GM19351 (cell line): ENCODE data around the gene C2orf42.
"Not testable (repeated sequence)": the region's sequence is repeated elsewhere in the genome, so short reads cannot be mapped to it uniquely, and the experiment has no call there.

Source experiments
- ATAC-seq: cut with Tn5 transposase; IDR thresholded peaks from one replicate; pipeline ENCODE4 v1.9.1; 2021; ENCODE audit warnings: mild to moderate bottlenecking, moderate library complexity; ENCODE audit not compliant: unreplicated experiment

C2orf42 gene

DNA sequence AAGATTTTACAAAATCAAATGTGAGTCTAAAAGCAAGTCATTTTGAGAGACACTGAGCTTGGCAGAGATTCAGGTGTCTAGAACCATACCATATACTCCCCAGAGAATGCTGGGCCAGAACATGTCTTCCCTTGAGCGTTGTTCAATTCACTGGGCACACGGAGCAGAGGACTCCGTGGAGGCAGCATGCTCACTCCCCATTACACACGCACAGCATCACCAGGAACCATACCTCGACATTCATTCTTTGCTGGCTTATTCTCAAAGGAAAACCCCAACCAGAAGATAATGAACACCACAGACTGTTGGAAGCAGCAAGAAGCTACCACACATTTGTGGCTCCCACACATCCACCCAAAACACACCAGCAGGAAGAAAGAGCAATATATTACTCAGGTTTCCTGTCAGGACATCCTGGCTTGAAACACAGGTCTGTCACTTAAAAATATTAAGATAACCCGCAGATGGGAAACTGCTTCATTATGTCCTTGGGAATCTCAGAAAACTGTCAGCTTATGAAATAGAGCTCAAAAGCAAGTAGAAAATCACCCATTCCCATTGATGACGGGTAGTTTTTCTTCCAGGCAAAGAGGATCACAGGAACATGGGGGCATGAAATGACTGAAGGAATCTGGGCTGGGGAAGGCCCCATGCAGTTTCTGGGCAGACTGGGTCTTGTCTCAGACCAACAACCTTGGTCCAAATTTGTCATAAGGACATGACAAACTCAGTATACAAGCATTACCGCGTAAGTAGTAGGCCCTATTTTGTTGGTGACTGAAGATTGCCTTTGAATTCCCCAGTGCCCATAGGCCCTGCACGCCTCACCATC is 57.1 kb downstream of the C2orf42 start:
- no peak for ATAC-seq

DNA sequence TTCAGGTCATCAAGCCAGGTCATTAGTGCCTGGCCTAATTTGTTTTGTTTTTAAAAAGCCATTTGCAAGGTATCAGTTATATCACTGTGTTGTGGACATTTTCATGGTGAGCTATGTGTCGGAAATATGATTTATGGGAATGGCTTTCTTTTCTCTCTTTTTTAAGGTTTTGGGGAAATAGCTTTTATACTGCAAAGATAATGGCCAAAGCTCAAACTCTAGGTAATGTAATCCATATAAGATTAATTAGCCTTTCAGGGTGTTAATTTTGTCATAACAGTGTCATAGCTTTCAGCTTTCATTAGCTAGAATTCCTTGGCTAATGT is 57.7 kb downstream of the C2orf42 start:
- no peak for ATAC-seq

DNA sequence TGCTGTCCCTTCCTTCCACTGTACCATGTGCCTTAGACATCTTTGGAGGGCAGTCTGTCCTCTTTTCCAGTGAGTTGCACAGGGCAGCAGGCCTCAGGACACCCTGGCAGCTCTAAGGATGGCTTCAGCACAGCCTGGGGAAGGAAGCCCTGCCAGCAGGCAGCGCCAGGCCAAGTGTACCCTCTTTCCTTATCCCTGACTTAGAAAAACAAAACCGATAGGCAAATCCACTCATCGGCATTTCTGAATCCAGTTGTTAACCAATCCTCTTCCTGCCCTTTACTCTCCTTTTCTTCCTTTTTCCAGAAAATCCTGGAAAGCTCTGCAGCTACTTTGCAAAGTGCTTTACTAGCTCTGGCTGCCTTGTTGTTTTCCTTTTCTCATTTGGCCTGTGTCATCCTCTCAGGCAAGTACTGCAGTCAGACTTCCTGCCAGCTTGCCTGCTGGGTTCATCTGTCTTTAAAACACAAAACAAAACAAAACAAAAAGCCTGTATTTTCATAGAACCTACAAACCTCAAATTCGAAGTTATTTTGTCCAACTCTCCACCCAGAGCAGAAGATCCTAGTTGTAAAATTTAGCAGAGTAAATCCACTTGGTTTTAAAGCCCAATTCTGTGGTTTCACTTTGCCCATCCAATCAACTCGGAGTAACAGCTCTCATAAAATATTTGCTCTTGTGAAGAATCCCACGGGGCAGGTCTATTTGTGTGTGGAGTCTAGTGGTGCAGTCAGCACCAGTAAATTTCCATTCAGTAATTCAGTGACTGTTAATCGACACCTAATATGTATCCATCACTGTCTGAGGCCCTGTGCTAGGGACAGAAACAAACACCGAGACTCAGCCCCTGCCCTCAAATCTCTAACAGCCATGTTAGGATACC is 58.3 kb downstream of the C2orf42 start:
- peak; percentile 46 for ATAC-seq

DNA sequence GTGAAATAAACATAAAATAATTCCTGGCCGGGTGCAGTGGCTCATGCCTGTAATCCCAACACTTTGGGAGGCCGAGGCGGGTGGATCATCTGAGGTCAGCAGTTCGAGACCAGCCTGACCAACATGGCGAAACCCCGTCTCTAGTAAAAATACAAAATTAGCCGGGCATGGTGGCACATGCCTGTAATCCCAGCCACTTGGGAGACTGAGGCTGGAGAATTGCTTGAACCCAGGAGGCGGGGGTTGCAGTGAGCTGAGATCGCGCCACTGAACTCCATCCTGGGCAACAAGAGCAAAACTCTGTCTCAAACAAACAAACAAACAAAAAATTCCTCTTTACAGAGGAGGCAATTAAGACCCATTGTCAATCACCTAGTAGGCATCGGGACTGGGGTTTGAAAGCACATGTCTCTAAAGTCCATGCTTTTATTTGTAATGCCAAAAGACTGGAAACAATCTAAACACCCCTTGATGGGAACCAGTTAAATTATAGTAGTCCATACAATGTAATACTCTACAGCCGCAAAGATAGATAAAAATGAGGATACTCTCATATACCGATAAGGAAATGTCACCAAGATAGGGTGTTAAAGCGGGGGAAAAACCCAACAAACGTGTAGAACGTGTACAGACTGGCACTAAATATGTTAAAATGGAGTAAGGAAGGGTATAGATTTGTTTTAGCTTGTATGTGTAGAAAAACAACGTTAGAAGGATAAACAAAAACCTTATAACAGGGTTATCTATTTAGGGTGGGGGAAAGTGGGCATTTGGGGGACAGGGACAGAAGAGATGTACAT is 59.3 kb downstream of the C2orf42 start:
- ATAC-seq, result not testable (repeated sequence)

DNA sequence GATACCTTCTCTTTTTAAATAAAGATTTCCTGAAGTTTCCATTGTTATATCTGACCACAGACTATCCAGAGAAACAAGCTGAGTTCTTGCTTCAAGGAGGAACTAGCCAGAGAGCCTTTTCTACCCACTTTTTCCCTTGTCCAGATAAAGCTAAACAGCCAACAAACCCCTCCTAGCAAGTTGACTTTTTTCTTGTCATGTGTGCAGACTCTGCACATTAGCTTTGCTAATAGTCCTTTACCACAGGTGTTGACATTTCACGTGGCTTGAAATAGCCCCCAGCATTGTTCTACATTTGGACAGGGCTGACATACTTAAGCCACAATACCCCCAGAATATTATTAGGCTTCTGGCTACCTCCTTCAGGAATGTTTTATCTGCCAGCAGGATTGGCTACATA is 62.8 kb downstream of the C2orf42 start:
- no peak for ATAC-seq

DNA sequence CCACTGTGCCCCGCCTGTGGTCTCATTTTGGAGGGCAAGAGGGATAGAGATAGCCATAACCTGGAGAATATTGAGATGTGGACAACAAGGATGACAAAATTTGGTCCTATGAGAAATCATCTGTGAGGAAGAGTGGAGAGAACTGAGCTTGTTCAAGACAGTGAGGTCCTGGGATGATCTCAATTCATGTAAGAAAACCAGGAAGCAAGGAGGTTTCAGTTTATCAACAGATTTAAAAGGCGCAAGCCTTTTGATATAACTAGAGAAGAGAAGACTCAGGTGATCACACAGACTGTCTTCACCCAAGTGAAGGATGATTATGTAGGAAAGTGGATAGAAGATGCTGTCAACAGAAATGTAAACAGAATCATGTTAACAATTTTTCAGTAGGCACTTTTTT is 64.4 kb downstream of the C2orf42 start:
- no peak for ATAC-seq

DNA sequence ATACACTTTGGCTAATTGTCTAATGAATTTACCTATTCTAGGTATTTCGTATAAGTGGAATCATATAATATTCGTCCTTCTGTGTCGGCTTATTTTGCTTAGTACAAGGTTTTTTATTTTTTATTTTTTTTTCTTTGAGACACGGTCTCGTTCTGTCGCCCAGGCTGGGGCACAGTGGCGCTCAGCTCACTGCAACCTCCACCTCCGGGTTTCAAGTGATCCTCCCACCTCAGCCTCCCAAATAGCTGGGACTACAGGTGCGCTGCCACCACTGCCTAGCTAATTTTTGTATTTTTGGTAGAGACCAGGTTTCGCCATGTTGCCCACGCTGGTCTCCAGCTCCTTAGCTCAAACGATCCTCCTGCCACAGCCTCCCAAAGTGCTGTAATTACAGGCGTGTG is 65.3 kb downstream of the C2orf42 start:
- ATAC-seq, result no peak

DNA sequence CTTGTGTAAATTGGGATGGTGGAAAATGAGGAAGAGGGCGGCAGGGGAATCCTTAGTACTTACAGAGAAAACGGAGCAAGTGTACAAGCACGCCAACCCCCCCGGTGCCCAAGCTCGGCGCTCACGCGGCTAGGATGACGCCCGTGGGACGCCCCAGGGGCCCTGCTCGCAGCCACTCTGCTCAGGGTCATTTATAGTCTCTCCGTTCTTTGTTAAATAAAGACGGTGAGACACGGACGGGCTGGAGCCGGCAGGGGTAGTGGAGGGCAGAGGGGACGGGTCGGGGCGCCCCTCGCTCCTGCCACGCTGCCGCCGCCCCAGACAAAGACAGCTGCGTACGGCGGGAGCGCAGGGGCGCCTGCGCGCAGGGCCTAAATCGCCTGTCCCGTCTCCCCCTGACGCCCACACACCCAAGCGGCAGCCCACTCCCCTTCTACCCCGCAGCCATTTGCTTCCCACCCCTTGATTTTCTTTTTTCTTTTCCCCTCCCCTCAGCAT is 65.8 kb downstream of the C2orf42 start:
- no peak for ATAC-seq

DNA sequence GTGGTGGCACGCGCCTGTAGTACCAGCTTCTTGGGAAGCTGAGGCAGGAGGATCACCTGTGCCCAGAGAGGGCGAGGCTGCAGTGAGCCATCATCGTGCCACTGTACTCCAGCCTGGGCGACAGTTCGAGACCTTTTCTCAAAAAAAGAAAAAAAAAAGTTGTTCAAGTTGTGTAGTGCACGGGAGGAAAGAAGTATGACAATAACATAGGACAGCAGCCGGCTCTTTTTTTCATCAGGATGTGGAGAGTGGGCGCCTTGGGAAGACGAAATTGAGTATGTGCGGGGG is 67.0 kb downstream of the C2orf42 start:
- no peak for ATAC-seq

DNA sequence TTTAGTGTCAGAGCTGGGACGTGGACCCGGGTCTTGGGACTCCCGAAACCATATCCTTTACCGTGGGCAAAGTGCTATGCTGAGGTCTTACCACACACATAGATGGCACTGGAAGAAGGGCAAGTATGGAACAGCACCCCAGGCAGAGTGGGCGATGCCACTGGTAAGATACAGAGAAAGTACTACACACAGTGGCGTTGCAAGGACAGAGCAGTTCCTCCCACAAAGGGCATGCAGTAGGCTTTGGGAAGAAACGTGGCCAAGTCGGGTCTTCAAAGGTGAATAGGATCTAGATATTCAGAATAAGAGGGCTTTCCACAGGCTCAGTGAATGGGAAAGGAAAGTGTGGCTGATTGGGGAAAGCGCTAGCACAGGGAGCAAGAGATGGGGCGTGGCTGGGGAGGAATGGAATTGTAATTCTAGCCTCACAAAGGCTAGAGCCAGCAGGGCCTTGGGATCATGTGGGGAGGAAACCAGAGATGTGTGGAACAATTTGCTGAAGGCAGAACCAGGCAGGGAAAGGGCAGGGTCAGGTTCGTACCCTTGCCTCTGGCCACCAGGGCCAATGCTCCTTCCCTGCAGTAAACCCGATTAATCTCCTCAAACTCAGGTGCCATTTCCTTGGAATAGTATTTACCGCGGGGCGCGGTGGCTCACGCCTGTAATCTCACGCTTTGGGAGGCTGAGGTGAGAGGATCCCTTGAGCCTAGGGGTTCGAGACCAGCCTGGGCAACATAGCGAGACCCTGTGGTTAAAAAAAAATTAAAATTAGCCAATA is 67.6 kb downstream of the C2orf42 start:
- ATAC-seq, result no peak

DNA sequence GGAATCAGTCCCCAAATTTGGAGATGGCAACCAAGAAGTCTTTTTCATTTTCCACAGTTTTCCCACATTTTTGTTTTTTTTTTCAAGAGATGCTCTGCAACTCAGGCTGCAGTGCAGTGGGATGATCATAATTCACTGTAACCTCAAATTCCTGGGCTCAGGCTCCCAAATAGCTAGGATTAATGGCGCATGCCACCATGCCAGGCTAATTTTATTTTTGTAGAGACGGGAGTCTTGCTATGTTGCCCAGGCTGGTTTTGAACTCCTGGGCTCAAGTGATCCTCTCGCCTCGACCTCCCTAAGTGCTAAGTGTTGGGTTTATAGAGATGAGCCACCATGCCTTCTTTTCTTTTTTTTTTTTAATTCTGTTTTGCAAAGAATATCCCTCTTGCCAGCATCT is 68.3 kb downstream of the C2orf42 start:
- no peak for ATAC-seq

DNA sequence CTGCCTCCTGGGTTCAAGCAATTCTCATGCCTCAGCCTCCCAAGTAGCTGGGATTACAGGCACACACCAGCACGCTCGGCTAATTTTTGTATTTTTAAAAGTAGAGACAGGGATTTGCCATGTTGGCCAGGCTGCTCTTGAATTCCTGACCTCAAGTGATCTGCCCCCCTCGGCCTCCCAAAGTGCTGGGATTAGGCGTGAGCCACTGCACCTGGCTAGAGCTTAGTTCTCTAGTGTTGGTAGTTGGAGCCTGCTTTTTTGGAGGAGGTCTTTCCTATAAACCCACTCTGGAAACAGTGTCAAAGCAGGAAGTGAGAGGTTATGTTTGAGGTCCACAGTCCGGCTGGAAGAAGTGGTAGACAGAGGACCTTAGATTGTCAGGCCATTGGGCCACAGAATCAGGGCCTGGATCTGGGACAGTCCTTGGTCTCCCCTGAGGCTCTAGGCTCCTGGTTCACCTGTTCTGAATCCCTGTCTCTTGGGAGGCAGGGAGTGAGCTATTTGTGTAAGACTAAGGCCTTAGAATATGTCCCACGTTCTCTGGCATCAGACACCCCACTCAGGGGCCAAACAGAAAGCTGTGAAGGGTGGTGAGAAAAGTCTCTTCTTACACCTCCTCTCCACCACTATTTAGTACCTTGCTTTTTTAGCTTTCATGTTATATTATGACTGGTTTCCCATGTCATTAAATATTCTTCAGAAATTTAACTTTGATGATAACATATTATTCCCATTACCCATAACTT is 69.0 kb downstream of the C2orf42 start:
- ATAC-seq, result no peak

DNA sequence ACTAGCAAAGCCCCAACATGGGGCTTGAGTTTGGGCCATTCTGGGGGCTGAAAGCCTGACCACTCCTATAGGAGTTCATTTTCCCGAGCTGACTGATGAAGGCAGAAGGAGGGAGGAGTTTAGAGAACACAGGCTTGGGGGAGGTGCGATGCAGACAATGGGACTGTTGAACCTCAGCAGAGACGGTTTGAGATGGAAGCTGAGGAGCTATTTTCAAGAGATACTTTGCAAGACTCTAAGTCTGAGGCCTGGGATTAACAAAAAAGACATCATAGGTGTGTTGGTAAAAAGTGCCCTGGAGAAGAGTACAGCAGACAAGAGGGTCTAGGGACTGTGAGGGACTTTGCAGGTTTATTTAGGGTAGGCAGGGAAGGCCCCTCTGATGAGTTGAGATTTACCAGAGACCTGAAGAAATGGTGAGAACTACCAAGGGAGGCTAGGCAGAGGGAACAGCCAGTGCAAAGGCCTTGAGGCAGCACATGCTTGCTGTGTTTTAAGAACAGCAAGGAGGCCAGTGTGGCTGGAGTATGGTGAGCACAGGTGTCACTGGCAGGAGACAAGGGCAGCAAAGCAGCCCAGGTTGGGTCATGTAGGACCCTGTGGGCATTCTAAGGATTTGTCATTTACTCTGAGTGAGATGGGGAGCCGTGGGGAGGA is 71.9 kb downstream of the C2orf42 start:
- no peak for ATAC-seq

DNA sequence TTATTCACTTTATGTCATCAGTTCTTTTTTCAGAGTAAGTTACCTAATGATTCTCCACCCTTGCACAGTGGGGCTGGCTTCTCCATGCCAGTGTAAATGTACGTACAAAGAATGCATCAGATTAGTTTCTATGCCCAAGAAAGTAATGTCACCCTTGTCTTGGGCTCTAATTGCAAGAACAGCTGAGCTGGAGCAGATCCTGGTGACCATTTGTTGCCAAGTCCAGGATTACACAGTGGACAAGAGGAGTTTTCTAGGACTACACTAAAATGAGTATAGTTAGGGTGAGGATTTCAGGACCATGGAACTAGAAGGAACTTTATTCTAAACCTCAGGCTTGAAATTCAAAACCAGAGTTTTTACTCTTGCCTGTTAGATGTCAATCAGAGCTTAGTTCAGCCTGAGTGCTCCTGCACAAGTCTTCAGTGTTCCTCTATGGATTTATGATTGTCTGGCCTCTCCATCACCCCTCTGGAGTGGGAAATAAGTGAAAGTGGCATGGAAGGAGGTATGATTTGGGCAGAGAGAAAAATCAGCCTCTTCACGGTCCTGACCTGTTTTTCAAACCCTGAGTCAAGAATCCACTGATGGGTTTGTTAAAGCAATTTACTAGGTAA is 73.8 kb downstream of the C2orf42 start:
- ATAC-seq, result no peak

DNA sequence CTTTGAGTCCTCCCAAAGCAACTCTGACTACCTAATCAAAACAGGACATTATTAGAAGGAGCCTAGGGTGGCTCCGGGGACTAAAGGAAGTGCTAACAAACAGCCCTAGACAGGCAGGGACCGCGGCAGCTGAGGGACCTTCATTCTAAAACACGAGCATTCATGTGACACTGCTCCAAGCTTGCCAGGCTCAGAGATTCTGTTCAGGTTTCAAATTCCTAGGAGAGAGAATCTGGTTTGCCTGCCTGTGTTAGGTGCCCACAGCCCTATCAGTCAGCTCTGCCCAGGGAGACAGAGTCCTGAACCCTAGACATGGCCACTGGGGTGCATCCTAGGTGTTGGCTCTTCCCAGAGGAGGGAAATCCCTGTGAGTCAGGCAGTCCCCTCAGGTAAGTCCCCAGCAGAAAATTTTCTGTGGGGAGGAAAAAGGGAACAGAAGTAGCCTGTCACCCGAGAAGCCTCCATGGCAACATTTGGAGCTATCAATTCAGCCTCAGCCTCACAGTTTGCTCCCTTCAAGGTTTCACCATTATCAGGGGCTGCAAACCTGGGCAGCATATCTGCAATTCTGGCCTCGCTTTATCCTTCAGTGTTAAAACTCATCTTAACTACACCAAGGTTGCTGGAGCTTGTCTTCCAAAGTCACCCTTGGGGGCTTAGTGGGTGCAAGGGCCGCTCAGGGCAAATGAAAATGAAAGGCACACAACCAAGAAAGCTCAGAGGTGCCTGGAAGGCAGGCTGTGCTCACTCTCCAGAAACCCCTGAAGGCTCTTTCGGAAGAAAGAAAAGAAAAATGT is 75.0 kb downstream of the C2orf42 start:
- peak; percentile 64 for ATAC-seq

DNA sequence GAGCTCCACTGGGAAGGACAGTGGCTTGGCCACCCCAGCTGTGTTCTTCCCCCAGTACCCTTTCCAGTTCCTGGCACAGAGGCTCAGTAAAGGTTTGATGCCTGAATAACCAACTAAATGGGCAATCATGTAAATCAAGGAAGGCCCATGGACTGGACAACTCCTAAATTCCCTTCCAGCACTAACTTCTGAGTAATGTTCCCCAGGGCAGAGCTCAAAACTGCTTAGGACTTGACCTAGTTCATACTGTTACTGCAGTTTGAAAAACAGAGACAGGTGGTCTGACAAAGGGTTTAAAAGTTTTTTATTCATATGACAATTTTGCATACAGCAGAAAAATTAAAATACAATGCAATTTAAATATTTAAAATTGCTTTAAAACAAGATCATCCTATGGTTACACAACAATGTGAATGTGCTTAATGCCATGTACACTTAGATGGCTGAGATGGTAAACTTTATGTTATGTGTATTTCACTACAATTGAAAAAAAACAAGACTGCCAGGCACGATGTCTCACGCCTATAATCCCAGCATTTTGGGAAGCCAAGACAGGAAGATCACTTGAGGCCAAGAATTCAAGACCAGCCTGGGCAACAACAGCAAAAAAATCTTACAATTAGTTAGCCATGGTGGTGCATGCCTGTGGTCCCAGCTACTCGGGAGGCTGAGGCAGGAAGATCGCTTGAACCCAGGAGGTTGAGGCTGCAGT is 77.3 kb downstream of the C2orf42 start:
- ATAC-seq, result no peak

DNA sequence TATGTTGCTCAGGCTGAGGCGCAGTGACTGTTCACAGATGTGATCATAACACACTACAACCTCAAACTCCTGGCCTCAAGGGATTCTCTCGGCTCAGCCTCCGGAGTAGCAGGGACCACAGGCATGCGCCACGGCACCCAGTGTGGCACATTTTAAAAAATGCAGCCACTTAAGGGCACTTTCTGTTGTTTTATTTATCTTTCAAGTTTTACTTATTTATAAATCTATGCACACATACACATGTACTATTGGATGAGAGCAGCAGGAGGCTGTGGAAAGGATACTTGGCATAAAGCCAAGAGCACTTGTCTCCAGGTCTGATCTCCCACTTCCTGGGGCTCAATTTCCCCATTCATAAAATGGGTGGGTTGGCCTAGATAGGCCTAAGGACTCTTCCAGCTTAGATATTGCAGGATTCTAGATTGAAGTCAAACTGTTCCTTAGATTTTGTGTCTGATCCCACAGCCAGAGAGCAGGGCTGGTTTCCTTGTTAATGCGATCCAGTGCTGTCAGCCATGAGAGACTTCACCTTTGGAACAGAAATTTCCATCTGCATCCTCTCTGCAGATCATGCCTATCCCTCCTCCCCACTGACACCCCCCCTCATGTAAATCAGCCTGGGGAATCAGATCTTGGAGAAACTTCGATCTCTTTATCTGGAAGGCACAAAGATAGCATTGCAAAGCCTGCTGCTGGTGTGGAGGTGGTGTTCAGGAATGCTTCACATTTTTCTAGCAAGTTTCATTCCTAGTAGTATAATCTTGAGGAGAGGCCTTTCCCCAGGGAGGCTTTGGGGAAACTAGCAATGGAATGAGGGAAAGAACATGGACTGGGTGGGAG is 78.8 kb downstream of the C2orf42 start:
- ATAC-seq, result no peak
